Suprapubic skin (tissue), 3 donors: ENCODE results near the gene RNASEH2B.

Source experiments
- CTCF ChIP-seq, 2 donors: fragments of 200-600 bp in 1 of 2; fragments of 450-650 bp in 1 of 2; sonication (generic) in 1 of 2; IDR thresholded peaks; one replicate each; pipeline ENCODE4 v1.5.1; 2016 to 2019; ENCODE audit warnings: antibody characterized with exemption in 2 of 2, mild to moderate bottlenecking in 1 of 2, moderate library complexity in 1 of 2
- POLR2AphosphoS5 ChIP-seq, 3 donors: sonication (generic); formaldehyde crosslinking; IDR thresholded peaks; one replicate each; pipeline ENCODE4 v1.6.1; 2017; ENCODE audit warnings: antibody characterized with exemption in 3 of 3

GRCh38 chr13:50912851-50913250, 3.3 kb downstream of the RNASEH2B start:
- no peak for TF ChIP-seq CTCF (IDR thresholded peaks at IDR 0.05)
- no peak for TF ChIP-seq POLR2AphosphoS5 (IDR thresholded peaks at IDR 0.05)
